H9 (cell line): ENCODE measurements around the gene TPX2. TPM values are rescaled to one million over a fixed set of nuclear protein-coding genes. Genes with fewer than 3 reads are reported as not detected.

Experiments
- DNase-seq: peaks from one replicate; pipeline ENCODE4 v3.0.0-alpha.2; 2017
- H2AFZ ChIP-seq: one replicate; pipeline ENCODE4 v1.6.1; 2013; ENCODE audit warnings: mild to moderate bottlenecking, low read length, control low read depth, moderate library complexity
- H2AK5ac ChIP-seq: 2 replicates; pipeline ENCODE4 v1.6.1; 2013; ENCODE audit warnings: low read length, control low read depth, mixed read lengths; ENCODE audit not compliant: insufficient read length
- H2BK120ac ChIP-seq: one replicate; pipeline ENCODE4 v1.6.1; 2013; ENCODE audit warnings: low read depth, mild to moderate bottlenecking, low read length, control low read depth, inconsistent platforms; ENCODE audit not compliant: poor library complexity, severe bottlenecking
- H2BK12ac ChIP-seq: 2 replicates; pipeline ENCODE4 v1.6.1; 2013; ENCODE audit warnings: low read length, control low read depth, mixed read lengths, low read depth; ENCODE audit not compliant: insufficient read length
- H2BK15ac ChIP-seq: 2 replicates; pipeline ENCODE4 v1.6.1; 2013; ENCODE audit warnings: low read depth, low read length, control low read depth
- H2BK20ac ChIP-seq: one replicate; pipeline ENCODE4 v1.6.1; 2013; ENCODE audit warnings: low read depth, mild to moderate bottlenecking, low read length, control low read depth, inconsistent platforms; ENCODE audit not compliant: poor library complexity, severe bottlenecking
- H2BK5ac ChIP-seq: 2 replicates; pipeline ENCODE4 v1.6.1; 2013; ENCODE audit warnings: low read length, control low read depth, mixed read lengths; ENCODE audit not compliant: insufficient read length
- H3K14ac ChIP-seq: 2 replicates; pipeline ENCODE4 v1.6.1; 2013; ENCODE audit warnings: low read length, control low read depth; ENCODE audit not compliant: insufficient read depth
- H3K18ac ChIP-seq: 2 replicates; pipeline ENCODE4 v1.6.1; 2013; ENCODE audit warnings: low read depth, mild to moderate bottlenecking, mixed read lengths, low read length, control low read depth; ENCODE audit not compliant: insufficient read length
- H3K23ac ChIP-seq: 2 replicates; pipeline ENCODE4 v1.6.1; 2013; ENCODE audit warnings: low read length, control low read depth, mixed read lengths, low read depth; ENCODE audit not compliant: insufficient read length
- H3K23me2 ChIP-seq: 2 replicates; pipeline ENCODE4 v1.6.1; 2013; ENCODE audit warnings: low read depth, mild to moderate bottlenecking, mixed read lengths, low read length, control low read depth; ENCODE audit not compliant: insufficient read length, poor library complexity, severe bottlenecking
- H3K27ac ChIP-seq: 2 replicates; pipeline ENCODE4 v1.5.1; 2013; ENCODE audit warnings: low read length, control low read depth, mixed read lengths, low read depth; ENCODE audit not compliant: insufficient read length
- H3K27me3 ChIP-seq: 2 replicates; pipeline ENCODE4 v1.6.1; 2013; ENCODE audit warnings: low read length, control low read depth, inconsistent platforms; ENCODE audit not compliant: insufficient read depth
- H3K4ac ChIP-seq: 2 replicates; pipeline ENCODE4 v1.6.1; 2013; ENCODE audit warnings: low read depth, mild to moderate bottlenecking, control low read depth, inconsistent platforms, low read length, moderate library complexity
- H3K4me1 ChIP-seq: 2 replicates; pipeline ENCODE4 v1.6.1; 2013; ENCODE audit warnings: low read length, control low read depth, inconsistent platforms; ENCODE audit not compliant: insufficient read depth
- H3K4me2 ChIP-seq: 2 replicates; pipeline ENCODE4 v1.6.1; 2013; ENCODE audit warnings: low read length, control low read depth, mixed read lengths; ENCODE audit not compliant: insufficient read length, insufficient read depth
- H3K56ac ChIP-seq: 2 replicates; pipeline ENCODE4 v1.6.1; 2013; ENCODE audit warnings: low read depth, mild to moderate bottlenecking, mixed read lengths, low read length, control low read depth; ENCODE audit not compliant: insufficient read length
- H3K79me1 ChIP-seq: 2 replicates; pipeline ENCODE4 v1.6.1; 2013; ENCODE audit warnings: low read depth, mild to moderate bottlenecking, moderate library complexity, low read length, control low read depth, inconsistent platforms; ENCODE audit not compliant: insufficient read depth, poor library complexity, severe bottlenecking
- H3K79me2 ChIP-seq: 2 replicates; pipeline ENCODE4 v1.6.1; 2013; ENCODE audit warnings: low read length, control low read depth, inconsistent platforms; ENCODE audit not compliant: insufficient read depth
- H3K9ac ChIP-seq: 2 replicates; pipeline ENCODE4 v1.6.1; 2013; ENCODE audit warnings: low read length, control low read depth, mixed read lengths; ENCODE audit not compliant: insufficient read length; ENCODE audit errors: extremely low read depth
- H3K9me3 ChIP-seq: one replicate; pipeline ENCODE4 v1.6.1; 2013; ENCODE audit warnings: low read depth, low read length, inconsistent platforms; ENCODE audit not compliant: control insufficient read depth
- H3T11ph ChIP-seq: one replicate; pipeline ENCODE4 v1.6.1; 2013; ENCODE audit warnings: mild to moderate bottlenecking, low read length, control low read depth, inconsistent platforms
- H4K20me1 ChIP-seq: one replicate; pipeline ENCODE4 v1.6.1; 2013; ENCODE audit not compliant: control insufficient read depth, insufficient read length, insufficient read depth
- H4K5ac ChIP-seq: 2 replicates; pipeline ENCODE4 v1.6.1; 2013; ENCODE audit warnings: low read depth, mild to moderate bottlenecking, mixed read lengths, low read length, control low read depth; ENCODE audit not compliant: insufficient read length
- H4K8ac ChIP-seq: replicated peaks from 2 replicates; pipeline ENCODE4 v1.6.1; 2013; ENCODE audit warnings: low read length, control low read depth, mixed read lengths, low read depth; ENCODE audit not compliant: insufficient read length
- H4K91ac ChIP-seq: 2 replicates; pipeline ENCODE4 v1.6.1; 2013; ENCODE audit warnings: low read depth, mild to moderate bottlenecking, moderate library complexity, mixed read lengths, low read length, control low read depth; ENCODE audit not compliant: insufficient read length
- H3K27ac Mint-ChIP-seq, 3 experiments: 2 replicates in 2 of 3; 3 replicates in 1 of 3; pipeline ENCODE4 v1.8.0; 2020 to 2021; ENCODE audit warnings: mixed read lengths in 3 of 3, mild to moderate bottlenecking in 1 of 3, moderate library complexity in 1 of 3
- H3K27me3 Mint-ChIP-seq: 2 replicates; pipeline ENCODE4 v1.8.0; 2021; ENCODE audit warnings: low read depth, mild to moderate bottlenecking, moderate library complexity, mixed read lengths
- H3K36me3 Mint-ChIP-seq, 3 experiments: 2 replicates in 2 of 3; 3 replicates in 1 of 3; pipeline ENCODE4 v1.8.0; 2020 to 2021; ENCODE audit warnings: low read depth in 3 of 3, mixed read lengths in 3 of 3; ENCODE audit not compliant: insufficient read depth in 1 of 3
- H3K4me1 Mint-ChIP-seq, 2 experiments: 2 replicates each; pipeline ENCODE4 v1.8.0; 2020; ENCODE audit warnings: mixed read lengths in 2 of 2
- H3K4me3 Mint-ChIP-seq, 2 experiments: 2 replicates in 1 of 2; 3 replicates in 1 of 2; pipeline ENCODE4 v1.8.0; 2020 to 2021; ENCODE audit warnings: mild to moderate bottlenecking in 2 of 2, mixed read lengths in 2 of 2, moderate library complexity in 1 of 2
- H3K9me3 Mint-ChIP-seq, 2 experiments: 2 replicates in 1 of 2; 3 replicates in 1 of 2; pipeline ENCODE4 v1.8.0; 2020; ENCODE audit warnings: mild to moderate bottlenecking in 2 of 2, mixed read lengths in 2 of 2, moderate library complexity in 1 of 2
- CTCF ChIP-seq: fragments of 200-600 bp; sonication (generic); conservative IDR thresholded peaks from 3 replicates; pipeline ENCODE4 v1.8.0; 2021; ENCODE audit warnings: antibody characterized with exemption, mild to moderate bottlenecking
- WGBS: extraction: QIAGEN DNeasy Blood & Tissue Kit; methylation state at CpG from one replicate; pipeline ENCODE4 v1.1.7; 2013; ENCODE audit warnings: missing lambda C conversion rate, low lambda C conversion rate, mixed read lengths; ENCODE audit not compliant: insufficient read length; ENCODE audit errors: extremely low coverage; 5-methylcytosine and 5-hydroxymethylcytosine counted together
- total RNA-seq: library from RNA; stranded (reverse); gene quantifications from 2 replicates; pipeline ENCODE4 v1.2.1, GENCODE V29; 2021

The TPX2 gene
- total RNA-seq, 1 experiment from 2014 or later = 161 TPM

GRCh38 chr20:31758521-31758920 lies 19.4 kb downstream of the TPX2 start:
- Histone ChIP-seq H3K23me2 (no peaks in the 10 kb centered on the region), H3T11ph (no peak overlapping the region), H2AK5ac (no peak overlapping the region), H2BK12ac (no peak overlapping the region), H2BK5ac (no peak overlapping the region), H2BK15ac (no peak overlapping the region), H4K5ac (no peak overlapping the region), H2BK20ac (no peak overlapping the region), H4K8ac (no peak overlapping the region), H3K9me3 (no peaks in the 10 kb centered on the region), H3K4me2 (no peak overlapping the region), H3K9ac (no peak overlapping the region), H3K79me2 (no peaks in the 10 kb centered on the region; the same call in 1 of the 2 replicates), H3K27ac (no peak overlapping the region), H2BK120ac (no peak overlapping the region), H3K23ac (no peak overlapping the region), H2AFZ (no peak overlapping the region), H3K56ac (no peak overlapping the region), H3K4ac (no peak overlapping the region), H3K79me1 (peaks cover 3% of the 10 kb centered on the region), H3K4me1 (no peaks in the 10 kb centered on the region), H3K14ac (no peak overlapping the region), H3K27me3 (no peaks in the 10 kb centered on the region), H4K20me1 (no peaks in the 10 kb centered on the region), H3K18ac (no peak overlapping the region), H4K91ac (no peak overlapping the region)
- DNase-seq = no peak
- TF ChIP-seq CTCF = no peak
- no peaks in the 10 kb centered on the region for H3K9me3 Mint-ChIP-seq
- H3K4me3 Mint-ChIP-seq = no peak overlapping the region
- H3K4me1 Mint-ChIP-seq = peaks cover 7 to 8% of the 10 kb centered on the region in 2 experiments
- no peaks in the 10 kb centered on the region for H3K27me3 Mint-ChIP-seq
- no CpG with 5 or more reads among the region's 4 CpGs for WGBS
- H3K36me3 Mint-ChIP-seq = peaks cover 32 to 73% (median 65%) of the 10 kb centered on the region in 3 experiments
- peak overlapping the region in 1 of 3 experiments; percentile 38; a peak in 2 of 7 replicates for H3K27ac Mint-ChIP-seq
